SHP77 treated with DMSO at 0.1 percent for 48 hours (cell line): ENCODE results near the gene KRT8.
"Not testable (repeated sequence)": the region's sequence is repeated elsewhere in the genome, so short reads cannot be mapped to it uniquely, and the experiment has no call there.

ENCODE experiments used
- DNase-seq: peaks from one replicate; lab custom pipeline; 2025; lab: John Stamatoyannopoulos, UW

KRT8 gene

GRCh38 chr12:52901715-52902541, 2.9 kb downstream of the KRT8 start:
- no peak for DNase-seq

GRCh38 chr12:52900896-52901714, 3.8 kb downstream of the KRT8 start:
- no peak for DNase-seq

- no peak for DNase-seq
Observed at GRCh38 chr12:52900166-52900895, 4.5 kb downstream of the KRT8 start.

GRCh38 chr12:52899338-52900035, 5.4 kb downstream of the KRT8 start:
- DNase-seq: no peak

- no peak for DNase-seq
Observed at GRCh38 chr12:52896190-52897100, 8.4 kb downstream of the KRT8 start.

- no peak for DNase-seq
Observed at GRCh38 chr12:52895726-52896189, 9.1 kb downstream of the KRT8 start.

GRCh38 chr12:52892974-52893373, 11.9 kb downstream of the KRT8 start:
- no peak for DNase-seq

GRCh38 chr12:52892207-52892852, 12.5 kb downstream of the KRT8 start:
- no peak for DNase-seq

GRCh38 chr12:52891044-52891443, 13.8 kb downstream of the KRT8 start:
- no peak for DNase-seq

- no peak for DNase-seq
Observed at GRCh38 chr12:52890417-52890816, 14.5 kb downstream of the KRT8 start.

GRCh38 chr12:52884526-52885293, 20.2 kb downstream of the KRT8 start:
- DNase-seq: no peak

- not testable (repeated sequence) for DNase-seq
Observed at GRCh38 chr12:52880499-52880898, 24.4 kb downstream of the KRT8 start.

- DNase-seq: peak; percentile 78
Observed at GRCh38 chr12:52879394-52880351, 25.2 kb downstream of the KRT8 start.

GRCh38 chr12:52878507-52879393, 26.1 kb downstream of the KRT8 start:
- no peak for DNase-seq

GRCh38 chr12:52877242-52877641, 27.6 kb downstream of the KRT8 start:
- DNase-seq: no peak

- DNase-seq: no peak
Observed at GRCh38 chr12:52876372-52876771, 28.5 kb downstream of the KRT8 start.
